ENCODE data around the gene TNN. TPM values are rescaled to one million over a fixed set of nuclear protein-coding genes. Genes with fewer than 3 reads are reported as not detected.

The TNN gene
- total RNA-seq, 1 donor from 2014 or later = not detected

DNA sequence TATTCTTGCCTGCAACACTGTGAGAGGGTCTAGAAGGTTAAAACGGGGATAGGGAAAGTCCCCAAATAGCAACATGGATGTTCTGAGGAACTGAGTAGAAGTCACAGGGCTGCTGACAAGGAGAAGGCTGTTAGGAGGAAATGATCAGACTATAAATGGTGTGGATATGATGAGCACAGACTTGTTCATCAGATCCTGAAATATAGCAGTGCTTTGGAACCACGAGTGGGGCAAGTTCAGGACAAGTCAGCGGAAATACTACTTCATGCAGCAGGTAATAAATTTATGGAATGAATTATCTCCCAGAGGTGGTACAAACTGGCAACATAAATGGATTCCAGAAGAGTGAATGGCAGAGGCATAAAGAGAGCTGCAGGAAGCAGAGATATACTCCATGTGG, 128.2 kb downstream of the TNN start:
- intact Hi-C loops (cut with micrococcal nuclease) = loop anchor here (10.0 kb wide), 1 partner anchor 1041 kb away; the partner anchor contains the start of gene RABGAP1L
- Mint-ChIP-seq H3K36me3 (ENCODE audit: low read depth) (peaks cover 5% of the 10 kb centered on the region), H3K27ac (no peak overlapping the region), H3K9me3 (no peaks in the 10 kb centered on the region), H3K27me3 (ENCODE audit: low read depth) (no peaks in the 10 kb centered on the region), H3K4me3 (ENCODE audit: low read depth) (no peak overlapping the region), H3K4me1 (ENCODE audit: low read depth) (peaks cover 26% of the 10 kb centered on the region)
- no peak for DNase-seq (ENCODE audit: low spot score)

DNA sequence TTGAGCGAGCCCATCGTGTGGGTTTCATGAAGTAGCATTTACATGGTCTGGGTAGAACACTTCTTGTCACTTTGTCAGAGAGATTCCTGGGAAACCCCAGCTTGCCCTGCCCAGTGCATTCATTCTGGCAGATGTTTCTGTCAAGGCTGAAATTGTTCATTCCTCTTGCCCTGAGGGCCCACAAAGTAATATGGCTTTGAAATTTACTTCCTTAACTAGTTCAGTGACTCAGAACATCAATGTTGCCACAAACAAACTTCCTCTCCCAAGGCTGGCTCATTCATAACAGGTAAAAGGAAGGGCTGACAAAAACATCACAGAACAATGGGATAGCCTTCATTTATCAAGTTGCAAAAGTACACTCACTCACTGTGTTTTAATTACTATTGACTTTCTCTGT, 129.9 kb downstream of the TNN start:
- intact Hi-C loops (cut with micrococcal nuclease) = loop anchor here (10.0 kb wide), 1 partner anchor 1043 kb away; the partner anchor contains the start of gene RABGAP1L
- H3K4me3 Mint-ChIP-seq (ENCODE audit: low read depth) = no peak overlapping the region

More for the DNA sequence above, 129.9 kb downstream of the TNN start:
- no peaks in the 10 kb centered on the region for H3K9me3 Mint-ChIP-seq
- no peaks in the 10 kb centered on the region for H3K27me3 Mint-ChIP-seq (ENCODE audit: low read depth)
- H3K4me1 Mint-ChIP-seq (ENCODE audit: low read depth) = peaks cover 21% of the 10 kb centered on the region
- DNase-seq (ENCODE audit: low spot score) = no peak
- H3K36me3 Mint-ChIP-seq (ENCODE audit: low read depth) = no peaks in the 10 kb centered on the region
- H3K27ac Mint-ChIP-seq = no peak overlapping the region

Other genes starting within 250 kb of the TNN start
- 311 and 318 TPM in 2 replicates for gene CACYBP, start 67.9 kb upstream of the TNN start, total RNA-seq
- 31.5 and 32.9 TPM in 2 replicates for gene MRPS14, start 44.4 kb upstream of the TNN start, total RNA-seq
- gene KIAA0040, start 124.9 kb downstream of the TNN start, total RNA-seq = 30.0 and 35.3 TPM in 2 replicates

All from activated T-helper 2 cell treated with anti-CD3 and anti-CD28 coated beads, Interferon-gamma antibody, Interleukin-2, Interleukin-4, amounts not matched to agents 10 μg/mL and 5 μg/mL and 100 μg/mL, durations not matched to agents 14 hours and 24 hours and 36 hours (primary cell).